Activated effector memory CD4-positive, alpha-beta T cell treated with Interleukin-2 at 50 U/mL for 16 hours (primary cell): ENCODE data around the gene DIP2C.
"Not testable (repeated sequence)": the region's sequence is repeated elsewhere in the genome, so short reads cannot be mapped to it uniquely, and the experiment has no call there.

Source experiments
- DNase-seq: peaks from one replicate; pipeline ENCODE4 v3.0.0-alpha.2; 2020

Gene DIP2C

DNA sequence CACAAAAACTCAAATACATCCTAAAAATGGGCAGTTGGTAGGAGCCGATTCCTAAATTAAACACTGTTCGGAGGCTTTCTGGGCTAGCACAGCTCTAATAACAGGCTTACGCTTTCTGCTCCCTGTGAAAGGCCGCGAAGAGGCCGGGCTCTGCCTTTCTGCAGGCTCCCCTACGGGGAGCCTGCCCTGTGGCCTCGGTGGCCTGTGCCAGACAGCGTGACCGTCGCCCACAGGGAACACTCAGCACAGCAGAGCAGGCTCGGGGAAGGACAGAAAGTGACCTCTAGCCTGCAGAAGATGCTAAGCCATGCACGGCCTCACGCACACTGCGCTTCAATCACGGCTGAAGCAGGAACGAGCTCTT, 64.2 kb downstream of the DIP2C start:
- DNase-seq = no peak

DNA sequence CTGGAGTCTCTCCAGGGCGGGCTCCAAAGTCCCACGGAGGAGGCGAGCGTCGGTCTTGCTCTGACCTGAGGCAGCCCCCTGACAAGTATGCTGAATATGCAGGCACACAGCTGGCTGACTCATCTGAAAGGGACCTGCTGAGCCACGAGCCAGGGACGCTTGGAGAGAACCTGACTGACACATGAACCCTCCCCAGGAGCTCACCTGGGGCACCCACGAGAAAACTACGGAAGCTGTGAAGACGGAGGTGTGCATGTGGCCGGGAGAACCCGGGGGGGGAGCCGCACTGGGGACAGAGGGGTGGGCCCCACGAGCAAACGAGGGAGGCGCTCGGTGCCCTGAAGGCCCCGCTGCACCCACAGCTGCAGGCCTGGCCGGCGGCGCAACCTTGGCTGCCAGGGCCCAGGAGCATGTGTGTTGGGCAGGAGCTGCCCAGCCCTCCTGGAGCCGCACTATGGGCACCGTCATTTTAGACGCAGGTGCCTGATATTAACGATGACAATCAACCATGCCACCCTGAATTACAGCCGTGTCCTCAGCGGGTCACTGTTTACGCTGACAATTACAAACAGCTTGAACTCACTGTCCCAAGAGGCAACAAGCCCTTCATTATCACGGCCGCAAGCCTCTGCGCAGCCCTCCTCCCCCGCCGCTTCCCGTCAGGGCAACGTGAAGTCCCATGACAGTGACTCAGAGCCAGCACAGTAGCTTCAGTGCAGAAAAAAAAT, 64.7 kb downstream of the DIP2C start:
- DNase-seq = no peak

DNA sequence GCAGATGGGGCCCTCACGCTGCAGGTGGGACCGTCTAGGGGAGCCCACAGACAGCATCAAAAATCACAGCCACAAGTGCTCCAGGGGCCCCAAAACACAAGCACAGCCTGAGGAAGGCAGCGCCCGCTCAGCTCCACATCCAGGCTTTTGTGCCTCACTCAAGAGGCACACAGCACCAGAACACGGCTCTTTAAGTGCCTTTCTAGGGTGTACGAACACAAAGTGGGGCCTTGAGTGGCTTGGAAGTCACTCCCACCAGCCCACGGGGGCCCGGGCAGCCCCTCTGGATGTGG, 65.2 kb downstream of the DIP2C start:
- no peak for DNase-seq

DNA sequence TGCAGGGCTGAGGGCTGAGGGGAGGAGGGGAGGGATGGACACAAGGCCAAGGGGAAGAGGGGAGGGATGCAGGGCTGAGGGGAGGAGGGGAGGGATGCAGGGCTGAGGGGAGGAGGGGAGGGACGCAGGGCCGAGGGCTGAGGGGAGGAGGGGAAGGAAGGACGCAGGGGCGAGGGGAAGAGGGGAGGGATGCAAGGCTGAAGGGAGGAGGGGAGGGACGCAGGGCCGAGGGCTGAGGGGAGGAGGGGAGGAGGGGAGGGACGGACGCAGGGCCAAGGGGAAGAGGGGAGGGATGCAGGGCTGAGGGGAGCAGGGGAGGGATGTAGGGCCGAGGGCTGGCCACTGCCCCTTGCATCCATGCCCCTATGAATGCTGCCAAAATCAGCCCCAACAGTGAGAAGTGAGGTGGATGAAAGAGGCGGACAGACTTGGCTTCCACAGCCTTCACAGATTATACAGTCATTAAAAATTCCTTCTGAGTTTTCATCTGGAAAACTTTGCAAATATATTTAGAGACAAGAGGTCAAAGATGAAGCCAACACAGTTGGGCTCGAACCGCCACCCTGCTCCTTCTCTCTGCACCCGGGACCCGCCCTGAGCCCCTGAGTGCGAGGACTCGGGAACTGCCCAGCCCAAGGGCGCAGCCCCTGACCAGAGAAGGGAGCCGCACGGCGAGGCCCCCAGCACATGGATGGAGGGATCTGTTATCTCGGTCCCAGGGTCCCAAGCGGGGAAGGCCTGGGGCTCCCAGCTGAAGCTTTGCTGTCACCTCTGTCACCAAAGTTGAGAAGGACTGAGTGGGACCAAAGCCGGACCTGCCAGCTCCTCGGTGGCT, 65.8 kb downstream of the DIP2C start:
- no peak for DNase-seq

DNA sequence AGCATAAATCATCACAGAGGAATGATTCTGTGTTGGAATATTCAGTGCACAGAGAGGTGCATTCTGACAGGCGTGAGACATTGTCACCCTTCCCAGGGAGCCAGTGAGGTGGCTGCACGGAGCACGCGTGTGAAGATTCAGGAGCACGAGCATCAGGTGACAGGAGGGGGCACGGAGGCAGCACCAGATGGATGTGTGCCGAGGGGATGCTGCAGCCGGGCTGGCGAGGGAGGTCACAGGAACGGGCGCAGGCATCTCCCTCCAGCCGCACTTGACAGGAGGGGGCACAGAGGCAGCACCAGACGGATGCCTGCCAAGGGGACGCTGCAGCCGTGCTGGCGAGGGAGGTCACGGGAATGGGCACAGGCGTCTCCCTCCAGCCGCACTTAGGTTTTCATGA, 66.5 kb downstream of the DIP2C start:
- DNase-seq = no peak

DNA sequence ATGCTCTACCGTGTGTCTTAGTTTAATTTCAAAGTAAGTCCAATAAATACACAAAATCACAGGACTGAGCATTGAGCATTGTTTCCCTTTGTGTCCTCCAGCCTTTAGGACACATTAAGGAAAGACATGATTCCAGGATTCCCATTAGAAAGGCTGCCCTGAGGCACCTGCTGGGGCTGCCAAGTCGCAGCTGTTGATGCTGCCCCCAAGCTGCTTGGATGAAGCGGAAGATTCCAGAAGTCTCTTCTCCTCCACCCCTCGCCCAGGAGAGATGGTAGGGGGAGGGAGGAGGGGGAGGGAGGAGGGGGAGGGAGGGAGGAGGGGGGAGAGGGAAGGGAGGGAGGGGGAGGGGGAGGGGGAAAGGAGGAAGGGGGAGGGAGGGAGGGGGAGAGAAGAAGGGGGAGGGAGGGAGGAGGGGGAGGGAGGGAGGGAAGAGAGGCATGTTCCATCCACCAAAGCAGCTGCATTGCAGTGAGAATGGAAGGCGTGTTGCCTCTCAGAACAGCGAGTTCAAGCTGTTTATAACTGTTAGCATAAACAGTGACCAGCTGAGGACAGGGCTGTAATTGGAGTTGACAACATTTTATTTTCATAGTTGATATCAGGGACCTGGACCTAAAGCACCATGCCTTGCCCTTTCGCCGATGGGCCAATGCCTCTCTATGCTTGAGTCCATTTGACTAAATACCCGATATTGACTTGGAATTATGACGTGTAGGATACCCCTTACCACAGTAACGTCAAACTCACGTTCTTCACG, 67.3 kb downstream of the DIP2C start:
- no peak for DNase-seq

DNA sequence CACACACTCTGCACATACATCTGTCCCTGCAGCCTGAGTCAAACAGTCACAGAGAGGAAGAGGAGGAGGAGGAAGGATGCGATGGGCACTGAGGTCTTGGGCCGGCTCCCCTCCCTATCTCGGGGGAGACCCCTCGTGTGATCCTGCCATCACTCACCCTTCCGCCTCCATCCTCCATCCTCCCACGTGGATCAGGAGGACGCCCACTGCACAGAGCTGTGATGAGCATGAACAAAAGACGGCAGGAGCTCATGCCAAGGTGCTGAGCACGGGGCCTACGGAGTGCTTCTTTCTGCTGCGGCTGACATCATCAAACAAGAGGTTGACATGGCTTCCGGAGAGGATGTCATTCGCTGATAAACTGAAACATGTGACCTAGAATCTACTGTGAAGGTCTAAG, 68.0 kb downstream of the DIP2C start:
- DNase-seq = no peak

DNA sequence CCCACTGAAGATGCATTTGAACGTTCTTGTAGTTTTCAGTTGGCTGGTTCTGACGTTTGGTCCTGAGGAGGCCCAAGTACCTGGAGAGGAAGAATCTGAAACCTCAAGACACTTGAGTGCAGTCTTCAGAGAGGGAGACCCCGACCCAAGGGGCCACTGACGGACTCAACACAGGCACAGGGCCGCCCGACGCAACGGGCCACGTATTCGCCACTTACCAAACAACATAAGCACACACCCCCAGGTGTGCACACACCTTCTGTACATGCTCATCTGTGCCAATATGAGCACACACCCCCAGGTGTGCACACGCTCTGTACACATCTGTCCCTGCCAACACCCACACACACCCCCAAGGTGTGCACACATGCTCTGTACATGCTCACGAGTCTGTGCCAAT, 68.5 kb downstream of the DIP2C start:
- DNase-seq = no peak

DNA sequence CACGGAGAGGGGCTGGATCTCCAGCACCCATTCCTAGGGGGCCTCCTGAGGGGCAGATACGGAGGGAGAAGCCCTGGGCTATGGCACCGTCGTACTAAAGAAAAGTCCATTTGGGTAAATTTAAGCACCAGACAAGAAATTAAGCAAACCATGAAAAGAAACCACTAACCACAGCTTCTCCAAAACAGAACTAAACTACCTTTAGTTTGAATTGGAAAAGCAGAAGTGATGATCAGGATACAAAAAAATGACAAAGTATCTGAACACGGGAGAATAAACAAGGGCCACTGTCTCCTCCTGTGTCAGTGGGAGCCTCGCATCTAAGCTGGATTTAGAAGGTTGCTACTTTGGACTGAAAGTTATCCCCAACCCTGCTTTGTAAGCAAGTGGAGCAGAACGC, 69.1 kb downstream of the DIP2C start:
- no peak for DNase-seq

DNA sequence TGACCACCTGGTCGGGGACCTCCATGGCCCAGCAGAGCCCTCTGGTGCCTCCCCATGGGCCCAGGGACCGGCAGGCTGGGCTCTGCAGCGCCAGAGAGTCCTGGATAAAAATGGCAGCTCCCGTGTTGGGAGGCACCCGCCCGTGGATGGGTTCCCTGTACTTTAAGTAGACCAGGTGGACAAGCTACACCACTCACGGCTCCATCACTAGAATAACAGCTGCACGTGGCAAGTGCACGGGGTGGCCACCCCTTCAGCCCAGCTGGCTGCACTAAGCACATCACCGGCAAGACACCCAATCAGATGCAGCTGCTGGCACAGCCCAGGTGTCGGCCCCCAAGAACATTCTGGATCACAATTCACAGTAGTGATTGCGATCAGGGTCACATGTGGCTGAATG, 69.8 kb downstream of the DIP2C start:
- no peak for DNase-seq

DNA sequence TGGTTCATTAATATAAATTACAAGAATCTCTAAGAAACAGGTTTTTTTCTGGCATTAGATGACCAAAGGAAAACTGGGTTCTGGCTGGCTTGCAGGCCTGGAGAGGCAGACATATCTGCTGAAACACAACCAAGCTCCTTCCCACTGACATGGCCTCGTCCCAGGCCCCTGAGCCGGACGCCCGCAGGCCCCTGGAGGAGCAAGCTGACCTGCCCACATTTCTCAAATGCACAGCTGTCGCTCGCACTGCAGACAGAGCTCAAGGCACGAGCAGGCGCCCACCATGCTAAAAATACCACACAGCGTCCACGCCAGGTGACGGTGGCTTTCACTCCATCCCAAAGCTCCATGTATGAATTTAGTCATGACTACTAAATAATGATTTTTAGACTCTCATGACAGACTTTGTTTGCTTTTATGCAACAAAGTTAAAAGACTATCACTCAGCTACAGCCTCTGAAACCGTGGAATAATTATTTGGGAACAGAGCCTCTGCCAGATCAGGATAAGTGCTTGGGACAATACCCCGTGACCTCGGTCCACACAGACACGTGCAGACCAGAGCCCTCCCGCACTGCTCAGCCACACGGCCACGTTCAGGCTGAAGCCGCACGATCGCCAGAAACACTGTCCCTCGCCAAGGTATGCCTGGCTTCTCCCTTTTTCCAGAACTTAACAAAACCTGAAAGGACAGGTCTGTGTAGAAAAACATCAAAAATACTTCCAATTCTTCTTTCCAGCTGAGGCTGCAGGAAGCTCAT, 71.1 kb downstream of the DIP2C start:
- no peak for DNase-seq

DNA sequence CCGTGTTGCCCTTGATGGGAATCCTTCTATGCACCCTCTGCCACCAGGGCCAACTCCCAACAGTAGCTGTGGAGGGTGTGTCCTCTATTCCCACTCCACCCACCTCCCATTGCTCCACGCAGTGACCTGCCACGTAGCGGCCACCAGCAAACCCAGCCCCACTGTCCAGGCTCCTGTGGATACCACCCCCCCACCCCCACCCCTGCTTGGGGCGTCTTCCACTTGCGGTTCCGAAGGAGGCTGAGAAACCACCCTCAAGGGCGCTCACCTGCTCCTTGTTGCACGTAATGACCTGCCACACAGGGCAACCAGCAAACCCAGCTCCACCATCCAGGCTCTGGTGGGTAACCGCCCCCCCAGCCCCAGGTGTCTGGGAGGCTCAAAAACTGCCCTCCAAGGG, 72.0 kb downstream of the DIP2C start:
- DNase-seq = no peak

DNA sequence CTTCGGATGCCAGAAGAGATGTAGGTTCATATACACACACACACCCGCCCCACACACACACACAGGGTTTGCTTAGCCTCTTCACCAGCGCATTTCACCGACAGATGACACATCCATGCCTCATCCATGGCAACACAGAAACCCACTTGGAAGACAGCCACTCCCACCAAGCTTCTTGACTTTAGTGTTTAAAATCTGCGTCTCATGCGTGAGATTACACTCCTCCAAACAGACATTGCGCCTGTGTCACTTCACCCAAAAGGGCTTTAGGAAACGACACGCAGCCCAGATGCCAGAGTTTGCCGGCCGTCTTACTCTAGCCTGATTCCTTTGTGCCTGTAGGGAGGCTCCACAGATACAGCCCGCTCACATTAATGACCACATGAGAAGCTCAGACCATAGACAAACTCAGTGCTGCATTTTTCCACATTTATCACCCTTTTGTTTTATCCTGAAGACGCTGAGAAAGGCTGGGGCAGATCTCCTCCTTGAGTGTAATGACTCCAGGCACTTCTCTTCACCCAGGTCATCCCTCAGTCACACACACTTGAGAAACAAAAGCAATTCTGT, 73.8 kb downstream of the DIP2C start:
- no peak for DNase-seq

DNA sequence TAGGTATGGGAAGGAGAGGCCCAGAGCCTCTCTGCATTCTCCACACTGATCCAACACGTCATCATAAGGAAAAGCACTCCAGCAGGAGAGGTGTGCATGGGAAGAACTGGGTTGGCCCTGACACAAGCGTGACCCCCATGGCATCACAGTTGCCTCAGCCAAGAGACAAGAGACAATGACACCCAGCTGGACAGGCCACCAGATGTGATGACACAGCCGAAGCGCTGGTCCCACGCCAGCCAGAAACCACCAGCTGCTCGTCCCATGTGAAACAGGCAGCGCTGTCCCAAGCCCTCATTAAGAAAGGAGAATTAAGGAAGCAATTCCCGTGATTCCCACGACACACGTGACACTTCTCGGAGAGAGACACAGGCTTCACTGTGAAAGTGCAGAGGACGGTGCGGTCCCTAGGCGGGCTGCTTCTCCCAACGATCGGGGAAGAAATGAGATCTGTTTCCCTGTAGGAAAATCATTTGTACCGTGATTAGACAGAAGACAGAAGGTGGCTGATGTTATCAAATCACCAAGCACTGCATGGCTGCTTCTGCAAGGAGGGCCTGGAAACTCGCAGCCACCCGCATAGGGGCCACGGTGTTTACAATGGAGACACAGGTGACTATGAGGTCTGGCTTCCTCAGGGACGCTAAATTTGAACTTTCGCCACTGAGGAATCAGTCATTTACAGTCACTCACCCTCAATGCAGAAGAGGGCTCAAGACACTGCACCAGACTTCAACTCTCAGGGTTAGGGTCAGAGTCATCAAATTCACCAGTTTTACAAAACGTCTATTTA, 74.5 kb downstream of the DIP2C start:
- DNase-seq = no peak

DNA sequence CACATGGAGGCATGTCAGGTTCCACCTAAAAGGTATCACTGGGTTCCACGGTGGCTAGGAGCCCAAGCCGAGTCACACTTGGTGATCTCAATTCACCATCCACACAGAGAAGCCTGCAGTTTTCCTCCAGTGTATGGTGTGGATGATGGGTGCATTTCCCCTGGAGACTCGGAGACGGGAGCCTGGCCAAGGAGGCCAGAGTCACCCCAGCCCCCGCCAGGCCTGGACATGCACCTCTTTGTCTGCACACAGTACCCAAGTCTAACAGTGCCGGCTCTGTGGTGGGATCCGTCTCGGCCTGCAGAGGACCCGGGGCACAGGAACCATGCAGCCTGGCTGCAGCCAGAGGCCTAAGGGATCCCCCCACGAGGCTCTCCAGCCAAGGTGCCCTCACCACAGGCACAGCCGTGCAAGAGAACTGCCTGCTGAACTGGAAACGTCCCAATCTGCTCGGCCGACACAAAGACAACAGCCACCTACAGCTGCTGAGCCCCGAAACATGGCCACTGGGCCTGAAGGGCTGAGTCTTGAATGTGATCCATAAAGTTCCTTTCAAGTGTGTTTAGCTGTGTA, 75.2 kb downstream of the DIP2C start:
- DNase-seq = no peak

DNA sequence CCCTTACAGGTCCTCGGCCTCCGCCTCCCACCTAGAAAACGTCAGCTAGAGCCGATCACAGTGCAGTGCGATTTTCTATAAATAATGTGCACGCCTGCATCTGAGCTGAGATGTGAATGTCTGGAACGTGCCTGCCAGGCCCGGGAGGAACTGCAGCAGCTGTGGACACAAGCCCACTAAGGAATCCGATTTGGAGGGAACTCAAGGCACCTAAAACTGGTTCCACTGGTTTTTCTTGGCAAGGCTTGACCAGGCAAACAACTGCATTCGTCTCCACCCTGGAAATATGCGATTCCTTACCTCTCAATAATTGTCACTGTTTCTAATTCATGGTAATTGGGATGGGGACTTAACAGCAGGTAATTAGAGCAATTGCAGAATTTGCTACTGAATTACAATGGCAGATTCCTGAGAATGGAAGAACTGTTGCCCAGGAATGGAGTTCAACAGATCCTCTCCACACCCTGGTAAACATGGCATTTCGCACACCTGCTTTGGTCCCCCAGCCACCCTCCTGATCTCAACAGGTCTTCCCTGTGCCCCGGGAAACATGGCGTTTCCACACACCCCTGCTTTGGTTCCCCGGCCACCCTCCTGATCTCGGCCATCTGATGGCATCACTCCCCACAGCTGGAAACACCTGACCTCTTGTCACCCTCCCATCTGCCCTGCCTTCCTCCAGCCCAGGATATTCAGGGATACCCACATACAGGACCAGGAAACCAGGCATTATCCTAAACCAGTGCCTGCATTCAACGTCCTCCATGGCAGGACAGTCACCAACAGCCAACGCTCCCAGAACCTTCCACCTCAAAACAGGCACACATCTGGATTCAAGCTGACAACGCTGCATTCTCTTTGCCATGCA, 76.0 kb downstream of the DIP2C start:
- DNase-seq = no peak

DNA sequence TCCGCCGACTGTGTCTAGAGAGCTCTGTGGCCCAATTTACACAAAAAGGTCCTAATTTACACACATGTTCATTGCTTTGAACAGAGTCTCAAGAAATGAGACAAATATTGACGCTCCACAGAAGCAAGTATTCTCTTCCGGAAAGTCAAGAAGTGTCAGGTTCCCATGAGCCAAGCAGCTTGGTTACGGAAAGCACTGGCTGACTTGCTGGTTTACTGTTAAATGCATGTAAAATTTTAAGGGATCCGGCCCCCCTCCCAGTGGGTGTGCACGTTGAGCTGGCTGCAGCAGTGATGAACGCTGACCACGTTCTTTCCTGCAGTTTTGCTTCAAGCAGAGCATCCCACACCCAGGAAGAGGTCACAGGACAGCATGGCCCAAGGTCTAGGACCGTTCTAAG, 76.8 kb downstream of the DIP2C start:
- DNase-seq = no peak

DNA sequence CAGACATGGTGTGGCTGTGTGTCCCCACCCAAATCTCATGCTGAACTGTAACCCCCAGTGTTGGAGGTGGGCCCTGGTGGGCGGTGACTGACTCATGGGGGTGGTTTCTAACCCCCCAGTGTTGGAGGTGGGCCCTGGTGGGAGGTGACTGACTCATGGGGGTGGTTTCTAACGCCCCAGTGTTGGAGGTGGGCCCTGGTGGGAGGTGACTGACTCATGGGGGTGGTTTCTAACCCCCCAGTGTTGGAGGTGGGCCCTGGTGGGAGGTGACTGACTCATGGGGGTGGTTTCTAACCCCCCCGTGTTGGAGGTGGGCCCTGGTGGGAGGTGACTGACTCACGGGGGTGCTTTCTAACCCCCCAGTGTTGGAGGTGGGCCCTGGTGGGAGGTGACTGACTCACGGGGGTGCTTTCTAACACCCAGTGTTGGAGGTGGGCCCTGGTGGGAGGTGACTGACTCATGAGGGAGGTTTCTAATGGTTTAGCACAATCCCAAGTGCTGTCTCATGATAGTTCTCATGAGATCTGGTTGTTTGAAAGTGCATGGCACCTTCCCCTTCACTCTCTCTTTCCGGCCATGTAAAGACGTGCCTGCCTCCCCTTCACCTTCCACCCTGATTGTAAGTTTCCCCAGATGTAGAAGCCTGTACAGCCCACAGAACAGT, 78.7 kb downstream of the DIP2C start:
- not testable (repeated sequence) for DNase-seq

DNA sequence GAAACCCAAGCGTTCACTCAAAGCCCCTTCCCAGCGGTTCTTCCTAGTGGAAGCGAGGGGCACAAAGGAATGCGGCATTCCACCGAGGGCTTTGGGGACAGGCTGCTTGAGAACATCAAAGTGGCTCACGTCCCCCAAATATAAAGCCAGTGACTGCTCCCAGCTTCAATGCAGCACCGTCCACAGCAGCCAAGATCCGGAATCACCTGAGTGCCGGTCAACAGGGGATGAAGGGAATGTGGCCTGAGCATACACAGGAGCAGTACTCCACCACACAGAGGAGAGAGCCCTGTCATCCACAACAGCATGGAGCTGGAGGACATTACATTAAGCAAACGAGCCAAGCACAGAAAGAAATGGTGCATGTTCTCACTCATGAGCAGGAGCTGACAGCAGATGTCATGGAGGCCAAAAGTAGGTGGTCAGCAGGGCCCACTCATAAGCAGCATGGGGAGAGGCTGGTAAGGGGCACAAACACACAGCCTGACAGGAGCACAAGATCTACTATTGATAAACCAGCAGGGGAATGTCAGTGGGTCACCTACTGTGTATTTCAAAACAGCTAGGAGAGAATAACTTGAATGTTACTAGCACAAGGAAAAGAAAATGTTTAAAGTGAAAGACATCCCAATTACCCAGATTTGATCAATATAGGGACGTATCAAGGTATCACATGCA, 79.5 kb downstream of the DIP2C start:
- no peak for DNase-seq

DNA sequence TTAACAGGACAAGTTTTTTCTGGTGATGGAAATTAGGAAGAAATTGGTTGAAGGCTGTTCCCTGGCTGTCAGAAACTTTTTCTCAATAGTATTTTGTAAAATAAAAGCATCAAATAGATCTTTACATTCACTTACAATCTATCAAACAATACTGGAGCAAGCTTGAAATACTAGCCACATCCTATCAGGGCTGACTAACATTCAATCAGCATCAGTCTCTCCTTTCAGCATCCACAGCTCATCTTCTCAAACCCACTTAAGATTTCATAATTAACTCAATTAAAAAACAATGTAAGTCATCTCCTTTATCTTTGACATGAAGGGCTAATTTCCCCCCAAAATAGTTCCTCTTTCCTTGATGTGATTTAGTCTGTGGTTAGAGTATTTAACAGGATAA, 80.2 kb downstream of the DIP2C start:
- DNase-seq = no peak
